Mesodermal cell (in vitro differentiated cells): ENCODE data around the gene PCDHGB3. TPM values are rescaled to one million over a fixed set of nuclear protein-coding genes. Genes with fewer than 3 reads are reported as not detected.
"Not testable (repeated sequence)": the region's sequence is repeated elsewhere in the genome, so short reads cannot be mapped to it uniquely, and the experiment has no call there.

Experiments used
- H3K27ac ChIP-seq: 2 replicates; pipeline ENCODE4 v1.7.0; 2013; ENCODE audit warnings: mild to moderate bottlenecking, low read depth, low read length, moderate library complexity; ENCODE audit not compliant: severe bottlenecking
- H3K36me3 ChIP-seq: 2 replicates; pipeline ENCODE4 v1.7.1; 2013; ENCODE audit warnings: mild to moderate bottlenecking, low read length, moderate library complexity; ENCODE audit not compliant: control insufficient read depth, insufficient read depth
- H3K4me1 ChIP-seq: one replicate; pipeline ENCODE4 v1.7.1; 2013; ENCODE audit warnings: mild to moderate bottlenecking, low read length; ENCODE audit not compliant: insufficient read depth, control insufficient read depth, poor library complexity, severe bottlenecking
- H3K4me3 ChIP-seq: 2 replicates; pipeline ENCODE4 v1.7.0; 2013; ENCODE audit warnings: low read length, control low read depth, mild to moderate bottlenecking; ENCODE audit not compliant: insufficient read depth, poor library complexity, severe bottlenecking; ENCODE audit errors: extremely low read depth
- H3K9me3 ChIP-seq: 2 replicates; pipeline ENCODE4 v1.7.1; 2013; ENCODE audit warnings: mild to moderate bottlenecking, low read length, moderate library complexity; ENCODE audit not compliant: control insufficient read depth
- WGBS, 2 experiments: methylation state at CpG; one replicate each; pipeline ENCODE4 v1.1.5; 2013; ENCODE audit warnings: missing lambda C conversion rate in 2 of 2; ENCODE audit not compliant: insufficient coverage in 2 of 2; 5-methylcytosine and 5-hydroxymethylcytosine counted together
- polyA plus RNA-seq, 2 experiments: library from polyadenylated mRNA; stranded (reverse); fragments of 50-300 nt; gene quantifications; one replicate each; pipeline ENCODE4 v1.2.3, GENCODE V29; 2013

The PCDHGB3 gene
- 0.18 TPM for polyA plus RNA-seq (2013, experiment 1 of 2)
- polyA plus RNA-seq (2013, experiment 2 of 2) = 0.30 TPM

GRCh38 chr5:141369994-141370848, at the start of gene PCDHGB3:
Gene PCDHGB3 (plus strand): TSS chr5:141370242. CDS start chr5:141370395, 153 bp downstream.
- no peaks in the 10 kb centered on the region for H3K36me3 ChIP-seq
- H3K4me3 ChIP-seq = no peak within 1 kb of the TSS
- no peak within 1 kb of the TSS for H3K27ac ChIP-seq
- H3K9me3 ChIP-seq = peaks cover 28% of the 10 kb centered on the region
- H3K4me1 ChIP-seq = no peaks in the 10 kb centered on the region
- 94% methylated on average over 31 to 32 of the region's 32 CpGs for WGBS, 2 experiments

- 78 to 100% methylated on average over 1 of the region's 3 CpGs for WGBS, 2 experiments
Observed at GRCh38 chr5:141322261-141322660, 47.8 kb upstream of the PCDHGB3 start.

GRCh38 chr5:141326088-141326854, 43.8 kb upstream of the PCDHGB3 start:
- Histone ChIP-seq H3K36me3 (no peaks in the 10 kb centered on the region), H3K4me1 (no peaks in the 10 kb centered on the region), H3K27ac (no peak overlapping the region), H3K9me3 (peaks cover 20% of the 10 kb centered on the region), H3K4me3 (no peak overlapping the region)
- WGBS, 2 experiments = 75 to 77% methylated on average over 23 of the region's 27 CpGs

More at GRCh38 chr5:141322261-141322660, 47.8 kb upstream of the PCDHGB3 start:
- Histone ChIP-seq H3K27ac (no peak overlapping the region), H3K4me1 (no peaks in the 10 kb centered on the region), H3K9me3 (peaks cover 34% of the 10 kb centered on the region), H3K4me3 (no peak overlapping the region), H3K36me3 (peaks cover 26% of the 10 kb centered on the region)

- Histone ChIP-seq H3K4me3 (no peak overlapping the region), H3K9me3 (peaks cover 17% of the 10 kb centered on the region), H3K4me1 (no peaks in the 10 kb centered on the region), H3K27ac (no peak overlapping the region), H3K36me3 (no peaks in the 10 kb centered on the region)
- WGBS, 2 experiments = 87 to 91% methylated on average over 8 of the region's 8 CpGs
Observed at GRCh38 chr5:141328231-141328630, 41.8 kb upstream of the PCDHGB3 start.

GRCh38 chr5:141330299-141331080, 39.6 kb upstream of the PCDHGB3 start, which contains the start of gene PCDHGA1:
Gene PCDHGA1 (plus strand): TSS chr5:141330514.
- Histone ChIP-seq H3K4me3 (no peak within 1 kb of the TSS), H3K27ac (no peak within 1 kb of the TSS), H3K4me1 (no peaks in the 10 kb centered on the region), H3K36me3 (no peaks in the 10 kb centered on the region), H3K9me3 (peaks cover 20% of the 10 kb centered on the region)
- WGBS, 2 experiments = 87 to 89% methylated on average over 10 to 17 of the region's 21 CpGs

GRCh38 chr5:141332571-141332970, 37.5 kb upstream of the PCDHGB3 start:
- 96 to 98% methylated on average over 22 to 34 of the region's 39 CpGs for WGBS, 2 experiments
- peaks cover 20% of the 10 kb centered on the region for H3K9me3 ChIP-seq
- not testable (repeated sequence) for H3K36me3 ChIP-seq, H3K27ac ChIP-seq, H3K4me1 ChIP-seq, H3K4me3 ChIP-seq

- Histone ChIP-seq H3K27ac (no peak within 1 kb of the TSS), H3K36me3 (no peaks in the 10 kb centered on the region), H3K4me3 (no peak within 1 kb of the TSS), H3K9me3 (peaks cover 18% of the 10 kb centered on the region), H3K4me1 (no peaks in the 10 kb centered on the region)
- 83 to 86% methylated on average over 25 to 26 of the region's 27 CpGs for WGBS, 2 experiments
Observed at GRCh38 chr5:141338538-141339306, 31.3 kb upstream of the PCDHGB3 start, which contains the start of gene PCDHGA2. Gene PCDHGA2 (plus strand): TSS chr5:141338760.

GRCh38 chr5:141340781-141341354, 29.2 kb upstream of the PCDHGB3 start:
- H3K9me3 ChIP-seq = peaks cover 31% of the 10 kb centered on the region
- WGBS, 2 experiments = 94 to 99% methylated on average over 23 to 28 of the region's 45 CpGs
- not testable (repeated sequence) for H3K36me3 ChIP-seq, H3K4me1 ChIP-seq, H3K27ac ChIP-seq, H3K4me3 ChIP-seq

GRCh38 chr5:141342773-141343172, 27.3 kb upstream of the PCDHGB3 start:
- Histone ChIP-seq H3K27ac (no peak overlapping the region), H3K4me1 (no peaks in the 10 kb centered on the region), H3K9me3 (peaks cover 31% of the 10 kb centered on the region), H3K36me3 (no peaks in the 10 kb centered on the region), H3K4me3 (no peak overlapping the region)
- 67 to 83% methylated on average over 1 of the region's 1 CpG for WGBS, 2 experiments
